IMR-90 (cell line): ENCODE measurements around the gene SNAP25. TPM values are rescaled to one million over a fixed set of nuclear protein-coding genes. Genes with fewer than 3 reads are reported as not detected.

Experiments used
- ATAC-seq: fragments of 200-7000 bp; cut with Tn5 transposase; 2 replicates; pipeline ENCODE4 v1.9.1; 2020; ENCODE audit warnings: low read depth, mild to moderate bottlenecking, moderate library complexity
- BruUV-seq: library from RNA; stranded (reverse); fragments of 400-500 nt; replicated peaks from 2 replicates; lab custom pipeline; 2021; lab: Mats Ljungman, UMichigan
- CTCF ChIA-PET: fragments of 300-600 bp; formaldehyde crosslinking; extraction: SDS; loops from one replicate; lab custom pipeline; 2021; ENCODE audit warnings: antibody characterized with exemption; lab: Yijun Ruan, JAX
- POLR2A ChIA-PET: fragments of 300-600 bp; sonication (Branson Sonifier 250); formaldehyde crosslinking; loops from one replicate; lab custom pipeline; 2022; ENCODE audit warnings: antibody characterized with exemption; ENCODE audit not compliant: unreplicated experiment; lab: Charles Lee
- DNase-seq: peaks from one replicate; pipeline ENCODE4 v3.0.0; 2013
- H2AFZ ChIP-seq: replicated peaks from 2 replicates; pipeline ENCODE3; 2013; ENCODE audit warnings: low read length, mild to moderate bottlenecking; ENCODE audit not compliant: poor library complexity
- H2AK5ac ChIP-seq: 2 replicates; pipeline ENCODE4 v1.6.1; 2013; ENCODE audit warnings: low read depth, low read length, inconsistent platforms
- H2AK9ac ChIP-seq: replicated peaks from 2 replicates; pipeline ENCODE3; 2013; ENCODE audit warnings: mild to moderate bottlenecking, low read depth, low read length, moderate library complexity; ENCODE audit not compliant: poor library complexity
- H2BK120ac ChIP-seq: 2 replicates; pipeline ENCODE4 v1.6.1; 2013; ENCODE audit warnings: low read depth, low read length, inconsistent platforms
- H2BK15ac ChIP-seq: 3 replicates; pipeline ENCODE4 v1.6.1; 2013; ENCODE audit warnings: low read depth, low read length, inconsistent platforms
- H2BK20ac ChIP-seq: 2 replicates; pipeline ENCODE4 v1.6.1; 2013; ENCODE audit warnings: low read depth, mild to moderate bottlenecking, inconsistent platforms, low read length, moderate library complexity
- H2BK5ac ChIP-seq: 2 replicates; pipeline ENCODE4 v1.6.1; 2013; ENCODE audit warnings: mild to moderate bottlenecking, low read depth, low read length, inconsistent platforms; ENCODE audit not compliant: poor library complexity, severe bottlenecking
- H3K14ac ChIP-seq: replicated peaks from 2 replicates; pipeline ENCODE4 v1.6.1; 2013; ENCODE audit warnings: low read depth, low read length, inconsistent platforms
- H3K18ac ChIP-seq: 2 replicates; pipeline ENCODE4 v1.6.1; 2013; ENCODE audit warnings: low read depth, low read length, control low read depth
- H3K23ac ChIP-seq: 2 replicates; pipeline ENCODE4 v1.6.1; 2013; ENCODE audit warnings: low read depth, low read length, inconsistent platforms
- H3K27ac ChIP-seq: 2 replicates; pipeline ENCODE4 v1.5.1; 2013; ENCODE audit warnings: mild to moderate bottlenecking, control low read depth, low read length; ENCODE audit not compliant: insufficient read depth
- H3K27me3 ChIP-seq: 2 replicates; pipeline ENCODE4 v1.6.1; 2013; ENCODE audit warnings: low read length; ENCODE audit not compliant: control insufficient read depth, insufficient read depth
- H3K36me3 ChIP-seq: 2 replicates; pipeline ENCODE4 v1.6.1; 2013; ENCODE audit warnings: low read length, mixed read lengths; ENCODE audit not compliant: control insufficient read depth, insufficient read depth
- H3K4ac ChIP-seq: 2 replicates; pipeline ENCODE4 v1.6.1; 2013; ENCODE audit warnings: low read depth, low read length, inconsistent platforms
- H3K4me1 ChIP-seq: 2 replicates; pipeline ENCODE4 v1.6.1; 2013; ENCODE audit warnings: low read length, mixed read lengths; ENCODE audit not compliant: control insufficient read depth, insufficient read depth
- H3K4me2 ChIP-seq: 2 replicates; pipeline ENCODE4 v1.6.1; 2013; ENCODE audit warnings: low read depth, mild to moderate bottlenecking, control low read depth, low read length, moderate library complexity
- H3K4me3 ChIP-seq: 2 replicates; pipeline ENCODE4 v1.5.1; 2013; ENCODE audit warnings: low read depth, mild to moderate bottlenecking, control low read depth, low read length, moderate library complexity; ENCODE audit not compliant: insufficient read depth
- H3K56ac ChIP-seq: 2 replicates; pipeline ENCODE4 v1.6.1; 2013; ENCODE audit warnings: low read length, inconsistent platforms; ENCODE audit not compliant: insufficient read depth; ENCODE audit errors: extremely low read depth
- H3K79me1 ChIP-seq, 2 experiments: 2 replicates each; pipeline ENCODE4 v1.6.1; 2013; ENCODE audit warnings: low read length in 2 of 2, inconsistent platforms in 1 of 2, low read depth in 1 of 2
- H3K9ac ChIP-seq: 2 replicates; pipeline ENCODE4 v1.6.1; 2013; ENCODE audit warnings: low read depth, low read length, control low read depth
- H3K9me1 ChIP-seq: 2 replicates; pipeline ENCODE4 v1.6.1; 2013; ENCODE audit warnings: low read length, inconsistent platforms; ENCODE audit not compliant: insufficient read depth
- H3K9me3 ChIP-seq: 2 replicates; pipeline ENCODE4 v1.6.1; 2013; ENCODE audit warnings: low read length; ENCODE audit not compliant: control insufficient read depth, insufficient read depth
- H4K20me1 ChIP-seq: 2 replicates; pipeline ENCODE4 v1.6.1; 2013; ENCODE audit warnings: low read length, inconsistent platforms; ENCODE audit not compliant: insufficient read depth
- H4K5ac ChIP-seq: 2 replicates; pipeline ENCODE4 v1.6.1; 2013; ENCODE audit warnings: mild to moderate bottlenecking, low read depth, low read length, control low read depth
- H4K8ac ChIP-seq, 2 experiments: 2 replicates each; pipeline ENCODE4 v1.6.1; 2013; ENCODE audit warnings: low read depth in 2 of 2, low read length in 2 of 2, control low read depth in 1 of 2, inconsistent platforms in 1 of 2
- H4K91ac ChIP-seq: 2 replicates; pipeline ENCODE4 v1.6.1; 2013; ENCODE audit warnings: low read depth, low read length, inconsistent platforms; ENCODE audit not compliant: insufficient read depth
- BHLHE40 ChIP-seq: fragments of 150-350 bp; IDR thresholded peaks from 2 replicates; pipeline ENCODE4 v1.6.1; 2016; ENCODE audit warnings: mild to moderate bottlenecking, low read depth, low read length
- CEBPB ChIP-seq: IDR thresholded peaks from 2 replicates; pipeline ENCODE4 v1.6.1; 2012; ENCODE audit warnings: low read depth, low read length, improper control_type of control experiment
- CHD1 ChIP-seq: IDR thresholded peaks from 2 replicates; pipeline ENCODE4 v1.6.1; 2012; ENCODE audit warnings: low read depth, low read length, improper control_type of control experiment
- FOS ChIP-seq: fragments of 150-350 bp; IDR thresholded peaks from 2 replicates; pipeline ENCODE4 v1.6.1; 2016; ENCODE audit warnings: low read depth, low read length
- MAFK ChIP-seq: IDR thresholded peaks from 2 replicates; pipeline ENCODE4 v1.6.1; 2012; ENCODE audit warnings: low read depth, low read length, improper control_type of control experiment
- MAZ ChIP-seq: IDR thresholded peaks from 2 replicates; pipeline ENCODE4 v1.6.1; 2012; ENCODE audit warnings: low read depth, mild to moderate bottlenecking, low read length, improper control_type of control experiment, moderate library complexity, borderline replicate concordance
- MXI1 ChIP-seq: IDR thresholded peaks from 2 replicates; pipeline ENCODE4 v1.6.1; 2012; ENCODE audit warnings: low read depth, mild to moderate bottlenecking, low read length, moderate library complexity, borderline replicate concordance
- NFE2L2 ChIP-seq: fragments of 150-350 bp; IDR thresholded peaks from 2 replicates; pipeline ENCODE4 v1.6.1; 2016; ENCODE audit warnings: low read depth, mild to moderate bottlenecking, low read length
- POLR2A ChIP-seq: IDR thresholded peaks from 2 replicates; pipeline ENCODE4 v1.6.1; 2012; ENCODE audit warnings: mild to moderate bottlenecking, low read depth, low read length
- RAD21 ChIP-seq: IDR thresholded peaks from 2 replicates; pipeline ENCODE4 v1.6.1; 2012; ENCODE audit warnings: low read length, improper control_type of control experiment
- RCOR1 ChIP-seq: IDR thresholded peaks from 2 replicates; pipeline ENCODE4 v1.6.1; 2012; ENCODE audit warnings: mild to moderate bottlenecking, low read length, improper control_type of control experiment; ENCODE audit not compliant: insufficient replicate concordance
- RFX5 ChIP-seq: IDR thresholded peaks from 2 replicates; pipeline ENCODE4 v1.8.0; 2012; ENCODE audit warnings: low read depth, mild to moderate bottlenecking, low read length, moderate library complexity
- SMC3 ChIP-seq: fragments of 150-350 bp; IDR thresholded peaks from 2 replicates; pipeline ENCODE4 v1.6.1; 2016; ENCODE audit warnings: low read depth, mild to moderate bottlenecking, antibody characterized with exemption, low read length, moderate library complexity
- WGBS, 2 experiments: methylation state at CpG; one replicate each; pipeline versions ENCODE4 v1.1.5 to v1.1.7; 2013; ENCODE audit warnings: missing lambda C conversion rate in 2 of 2; ENCODE audit not compliant: insufficient read length in 1 of 2; ENCODE audit errors: extremely low coverage in 2 of 2; 5-methylcytosine and 5-hydroxymethylcytosine counted together
- dilution Hi-C: fragments of 300-500 bp; cut with HindIII; formaldehyde crosslinking; loops from one replicate; pipeline ENCODE4 v1.14.3; 2018; ENCODE audit warnings: low sequenced_read_pairs; ENCODE audit not compliant: unreplicated experiment
- in situ Hi-C: fragments of 300-500 bp; cut with MboI; formaldehyde crosslinking; loops from 3 replicates; pipeline ENCODE4 v1.14.3; 2019; ENCODE audit warnings: low sequenced_read_pairs, inconsistent platforms, mixed read lengths
- intact Hi-C: fragments of 100-400 bp; cut with micrococcal nuclease; formaldehyde crosslinking; loops from 2 replicates; pipeline ENCODE4 v1.10.0; 2022
- polyA plus RNA-seq, 3 experiments: library from polyadenylated mRNA; depleted of rRNA; stranded (reverse); fragments of >200 nt; gene quantifications; 2 replicates each; pipeline ENCODE4 v1.2.3, GENCODE V29; 2012; ENCODE audit warnings: low replicate concordance in 1 of 3
- total RNA-seq: library from RNA; depleted of rRNA; stranded (reverse); fragments of >200 nt; gene quantifications from 2 replicates; pipeline ENCODE4 v1.2.3, GENCODE V29; 2012
- TF ChIP-seq, protein P1 (sequence below): fragments of 150-350 bp; IDR thresholded peaks from 2 replicates; pipeline ENCODE4 v1.6.1; 2017; ENCODE audit warnings: mild to moderate bottlenecking, antibody characterized with exemption, low read length, low read depth
- TF ChIP-seq, protein P2 (sequence below): fragments of 150-350 bp; IDR thresholded peaks from 2 replicates; pipeline ENCODE4 v1.6.1; 2016; ENCODE audit warnings: low read depth, mild to moderate bottlenecking, low read length, moderate library complexity, borderline replicate concordance
- TF ChIP-seq, protein P3 (sequence below): conservative IDR thresholded peaks from 2 replicates; pipeline ENCODE4 v1.5.1; 2012; ENCODE audit warnings: mild to moderate bottlenecking, low read depth, low read length, improper control_type of control experiment

The SNAP25 gene
- total and polyA plus RNA-seq, 2 of the 4 experiments (the other 2 are of a cell fraction) = 1.1 to 2.8 TPM

DNA sequence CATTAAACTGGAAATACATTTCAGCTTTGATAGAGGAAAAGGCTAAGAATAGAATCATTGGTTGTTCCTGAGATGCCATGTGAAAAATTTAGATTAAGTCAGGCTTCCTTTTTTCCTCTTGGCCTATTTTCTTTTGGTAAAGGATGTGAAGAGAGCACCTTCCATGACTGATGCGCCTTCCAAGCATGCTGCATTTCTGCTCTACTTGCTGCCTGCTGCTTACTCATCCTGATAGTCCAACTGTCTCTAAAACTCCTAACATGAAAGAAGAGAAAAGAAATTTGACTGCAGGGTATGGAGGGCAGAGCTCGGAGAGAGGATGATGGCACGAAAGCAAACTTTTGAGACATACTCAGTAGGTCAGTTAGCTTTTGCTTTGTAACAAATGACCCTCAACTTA is 28.8 kb downstream of the SNAP25 start:
- no peak overlapping the region for H3K23ac ChIP-seq
- H4K5ac ChIP-seq = no peak overlapping the region
- DNase-seq (peak; percentile 39), ATAC-seq (peak; percentile 46; the same call in 1 of the 2 replicates)
- POLR2A ChIA-PET = no interaction called here
- H4K8ac ChIP-seq = no peak overlapping the region
- no peak overlapping the region for H2AFZ ChIP-seq
- no peaks in the 10 kb centered on the region for H3K79me1 ChIP-seq
- no peak overlapping the region for H2BK20ac ChIP-seq
- H3K18ac ChIP-seq = no peak overlapping the region
- H3K9me1 ChIP-seq = no peaks in the 10 kb centered on the region
- H3K36me3 ChIP-seq = peaks cover 2% of the 10 kb centered on the region; the same call in 1 of the 2 replicates
- H2BK15ac ChIP-seq = no peak overlapping the region
- H3K56ac ChIP-seq = no peak overlapping the region
- H3K4me3 ChIP-seq = no peak overlapping the region
- intact Hi-C loops = no loop called here
- H2BK5ac ChIP-seq = no peak overlapping the region
- peaks cover 1% of the 10 kb centered on the region; the same call in 1 of the 2 replicates for H3K4me1 ChIP-seq
- WGBS, 2 experiments = no CpG with 5 or more reads among the region's 3 CpGs
- H3K4ac ChIP-seq = no peak overlapping the region
- dilution Hi-C loops = no loop called here
- H2AK9ac ChIP-seq = no peak overlapping the region
- in situ Hi-C loops = no loop called here
- H4K91ac ChIP-seq = no peak overlapping the region
- no peaks in the 10 kb centered on the region for H3K9me3 ChIP-seq
- no peak overlapping the region for H2AK5ac ChIP-seq
- no peak overlapping the region for H3K27ac ChIP-seq
- H2BK120ac ChIP-seq = no peak overlapping the region
- no TSS peak for BruUV-seq
- peak overlapping the region; percentile 8; the same call in 1 of the 2 replicates for H3K4me2 ChIP-seq
- CTCF ChIA-PET = interaction anchor here (0.5 kb wide), 1 partner anchor 16 kb away, joined by 4 read pairs; no protein-coding TSS in a partner anchor
- H3K27me3 ChIP-seq = no peaks in the 10 kb centered on the region
- TF ChIP-seq RCOR1 (no peak), RAD21 (no peak), MXI1 (no peak), SMC3 (no peak), NFE2L2 (no peak), BHLHE40 (no peak), FOS (no peak), CEBPB (no peak), CHD1 (no peak), MAFK (no peak), POLR2A (no peak), RFX5 (no peak), MAZ (no peak)
- TF ChIP-seq, protein P1, sequence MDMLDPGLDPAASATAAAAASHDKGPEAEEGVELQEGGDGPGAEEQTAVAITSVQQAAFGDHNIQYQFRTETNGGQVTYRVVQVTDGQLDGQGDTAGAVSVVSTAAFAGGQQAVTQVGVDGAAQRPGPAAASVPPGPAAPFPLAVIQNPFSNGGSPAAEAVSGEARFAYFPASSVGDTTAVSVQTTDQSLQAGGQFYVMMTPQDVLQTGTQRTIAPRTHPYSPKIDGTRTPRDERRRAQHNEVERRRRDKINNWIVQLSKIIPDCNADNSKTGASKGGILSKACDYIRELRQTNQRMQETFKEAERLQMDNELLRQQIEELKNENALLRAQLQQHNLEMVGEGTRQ = no peak
- TF ChIP-seq, protein P2, sequence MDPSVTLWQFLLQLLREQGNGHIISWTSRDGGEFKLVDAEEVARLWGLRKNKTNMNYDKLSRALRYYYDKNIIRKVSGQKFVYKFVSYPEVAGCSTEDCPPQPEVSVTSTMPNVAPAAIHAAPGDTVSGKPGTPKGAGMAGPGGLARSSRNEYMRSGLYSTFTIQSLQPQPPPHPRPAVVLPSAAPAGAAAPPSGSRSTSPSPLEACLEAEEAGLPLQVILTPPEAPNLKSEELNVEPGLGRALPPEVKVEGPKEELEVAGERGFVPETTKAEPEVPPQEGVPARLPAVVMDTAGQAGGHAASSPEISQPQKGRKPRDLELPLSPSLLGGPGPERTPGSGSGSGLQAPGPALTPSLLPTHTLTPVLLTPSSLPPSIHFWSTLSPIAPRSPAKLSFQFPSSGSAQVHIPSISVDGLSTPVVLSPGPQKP = no peak
- TF ChIP-seq, protein P3, sequence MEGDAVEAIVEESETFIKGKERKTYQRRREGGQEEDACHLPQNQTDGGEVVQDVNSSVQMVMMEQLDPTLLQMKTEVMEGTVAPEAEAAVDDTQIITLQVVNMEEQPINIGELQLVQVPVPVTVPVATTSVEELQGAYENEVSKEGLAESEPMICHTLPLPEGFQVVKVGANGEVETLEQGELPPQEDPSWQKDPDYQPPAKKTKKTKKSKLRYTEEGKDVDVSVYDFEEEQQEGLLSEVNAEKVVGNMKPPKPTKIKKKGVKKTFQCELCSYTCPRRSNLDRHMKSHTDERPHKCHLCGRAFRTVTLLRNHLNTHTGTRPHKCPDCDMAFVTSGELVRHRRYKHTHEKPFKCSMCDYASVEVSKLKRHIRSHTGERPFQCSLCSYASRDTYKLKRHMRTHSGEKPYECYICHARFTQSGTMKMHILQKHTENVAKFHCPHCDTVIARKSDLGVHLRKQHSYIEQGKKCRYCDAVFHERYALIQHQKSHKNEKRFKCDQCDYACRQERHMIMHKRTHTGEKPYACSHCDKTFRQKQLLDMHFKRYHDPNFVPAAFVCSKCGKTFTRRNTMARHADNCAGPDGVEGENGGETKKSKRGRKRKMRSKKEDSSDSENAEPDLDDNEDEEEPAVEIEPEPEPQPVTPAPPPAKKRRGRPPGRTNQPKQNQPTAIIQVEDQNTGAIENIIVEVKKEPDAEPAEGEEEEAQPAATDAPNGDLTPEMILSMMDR = no peak
- no peak overlapping the region for H3K14ac ChIP-seq
- H4K20me1 ChIP-seq = no peaks in the 10 kb centered on the region
- H3K9ac ChIP-seq = no peak overlapping the region
